VCaP (cell line): ENCODE measurements around the gene BNIPL.
A peak's percentile ranks its signal among the peaks of the same experiment; 100 is the strongest.

ENCODE experiments used
- H3K27ac ChIP-seq: fragments of 450-650 bp; 2 replicates; pipeline ENCODE4 v1.5.1; 2017
- TF ChIP-seq, protein P1 (sequence below): fragments of 450-650 bp; conservative IDR thresholded peaks from 2 replicates; pipeline ENCODE4 v1.5.1; 2017; ENCODE audit warnings: mild to moderate bottlenecking, moderate library complexity

Gene BNIPL

DNA sequence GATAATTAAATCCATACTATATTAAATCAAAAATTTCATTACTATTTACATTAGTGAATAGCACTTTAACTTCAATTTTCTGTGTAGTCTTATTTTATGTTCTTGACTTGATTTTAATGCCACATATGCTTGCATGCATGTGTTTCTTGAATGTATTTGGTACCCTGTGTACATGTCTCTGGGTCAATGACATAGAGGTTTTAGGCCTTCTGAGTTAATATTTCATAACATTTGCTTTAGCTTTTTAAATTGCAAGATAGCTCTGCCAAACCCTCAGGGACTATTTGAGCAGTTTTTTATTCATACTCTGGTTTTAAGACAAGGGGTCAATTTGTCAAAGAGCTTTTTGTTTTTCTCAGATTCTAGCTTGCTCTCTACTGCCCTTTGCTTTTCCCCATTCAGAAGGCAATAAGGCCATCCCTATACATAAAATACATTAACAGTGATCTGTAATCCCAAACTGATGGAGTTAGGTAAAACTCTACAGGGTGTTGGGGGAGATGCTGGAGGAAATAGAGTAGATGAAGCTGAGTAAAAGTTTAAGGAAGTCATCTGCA lies 28.8 kb downstream of the BNIPL start:
- TF ChIP-seq, protein P1, sequence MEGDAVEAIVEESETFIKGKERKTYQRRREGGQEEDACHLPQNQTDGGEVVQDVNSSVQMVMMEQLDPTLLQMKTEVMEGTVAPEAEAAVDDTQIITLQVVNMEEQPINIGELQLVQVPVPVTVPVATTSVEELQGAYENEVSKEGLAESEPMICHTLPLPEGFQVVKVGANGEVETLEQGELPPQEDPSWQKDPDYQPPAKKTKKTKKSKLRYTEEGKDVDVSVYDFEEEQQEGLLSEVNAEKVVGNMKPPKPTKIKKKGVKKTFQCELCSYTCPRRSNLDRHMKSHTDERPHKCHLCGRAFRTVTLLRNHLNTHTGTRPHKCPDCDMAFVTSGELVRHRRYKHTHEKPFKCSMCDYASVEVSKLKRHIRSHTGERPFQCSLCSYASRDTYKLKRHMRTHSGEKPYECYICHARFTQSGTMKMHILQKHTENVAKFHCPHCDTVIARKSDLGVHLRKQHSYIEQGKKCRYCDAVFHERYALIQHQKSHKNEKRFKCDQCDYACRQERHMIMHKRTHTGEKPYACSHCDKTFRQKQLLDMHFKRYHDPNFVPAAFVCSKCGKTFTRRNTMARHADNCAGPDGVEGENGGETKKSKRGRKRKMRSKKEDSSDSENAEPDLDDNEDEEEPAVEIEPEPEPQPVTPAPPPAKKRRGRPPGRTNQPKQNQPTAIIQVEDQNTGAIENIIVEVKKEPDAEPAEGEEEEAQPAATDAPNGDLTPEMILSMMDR, result no peak
- H3K27ac ChIP-seq, result no peak overlapping the region

DNA sequence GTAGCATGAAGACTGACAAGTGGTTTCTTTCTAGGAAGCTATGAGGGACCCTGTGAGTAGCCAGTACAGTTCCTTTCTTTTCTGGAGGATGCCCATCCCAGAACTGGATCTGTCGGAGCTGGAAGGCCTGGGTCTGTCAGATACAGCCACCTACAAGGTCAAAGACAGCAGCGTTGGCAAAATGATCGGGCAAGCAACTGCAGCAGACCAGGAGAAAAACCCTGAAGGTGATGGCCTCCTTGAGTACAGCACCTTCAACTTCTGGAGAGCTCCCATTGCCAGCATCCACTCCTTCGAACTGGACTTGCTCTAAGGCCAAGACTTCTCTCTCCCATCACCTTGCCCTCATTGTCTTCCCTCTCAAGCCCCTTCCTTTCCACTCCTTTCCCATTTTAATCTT lies 30.8 kb downstream of the BNIPL start:
- no peak overlapping the region for H3K27ac ChIP-seq
- TF ChIP-seq, protein P1, result no peak

DNA sequence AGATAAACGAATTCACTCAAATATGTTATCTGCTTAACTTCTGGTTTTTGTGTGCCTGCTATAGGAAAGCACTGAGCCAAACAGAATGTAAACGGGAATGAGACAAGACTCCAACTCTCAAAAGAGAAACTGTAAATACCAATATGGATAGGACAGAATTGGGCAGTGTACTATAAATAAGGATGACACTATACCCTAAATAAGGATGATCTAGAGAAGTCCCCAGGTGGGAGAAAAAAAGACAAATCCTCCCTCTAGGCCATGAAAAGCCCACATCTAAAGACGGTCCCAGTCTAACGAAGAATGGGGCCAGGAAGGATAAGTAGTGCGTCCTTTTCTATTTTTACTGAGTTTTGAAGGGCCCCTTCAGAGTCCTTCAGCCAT lies 32.7 kb downstream of the BNIPL start:
- TF ChIP-seq, protein P1, result no peak
- peak overlapping the region; percentile 100 for H3K27ac ChIP-seq

DNA sequence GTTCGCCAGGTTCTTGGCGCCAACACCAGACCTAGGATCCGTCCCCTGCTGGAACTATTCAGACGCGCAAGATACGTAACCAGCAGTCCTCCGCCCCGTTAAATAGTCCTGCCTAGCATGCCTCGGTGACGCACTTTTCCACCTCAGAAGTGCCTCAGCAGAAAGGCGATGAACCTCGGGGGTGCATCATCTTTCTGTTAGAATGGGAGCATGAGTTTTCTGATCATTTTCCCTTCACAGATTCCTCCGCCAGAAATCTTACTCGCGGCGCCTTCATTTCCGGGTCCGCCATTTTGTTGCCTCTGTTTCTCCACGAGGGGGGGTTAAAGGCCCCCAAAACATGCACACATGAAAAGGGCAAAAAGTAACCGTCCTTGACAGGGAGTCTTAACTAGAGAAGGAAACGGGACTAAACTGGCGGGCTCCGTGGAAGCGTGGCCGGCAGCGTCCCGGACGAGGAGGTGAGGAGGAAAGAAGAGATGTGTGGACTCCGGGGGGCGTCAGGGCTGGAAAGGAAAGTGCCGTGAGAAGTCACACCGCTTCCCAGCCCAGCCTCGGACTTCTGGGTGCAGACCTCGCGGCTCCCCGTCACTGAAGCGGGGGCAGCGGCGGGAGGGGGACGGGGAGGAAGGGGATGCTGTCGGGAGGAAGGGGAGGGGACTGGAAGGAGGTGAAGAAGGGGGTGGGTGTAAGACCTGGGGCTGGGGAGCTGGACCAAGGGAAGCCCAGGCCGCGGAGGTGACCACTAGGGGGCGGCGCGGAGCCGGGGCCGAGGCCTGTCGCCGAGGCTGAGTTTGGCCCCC lies 34.3 kb downstream of the BNIPL start, which contains the start of gene GABPB2:
Gene GABPB2, plus strand, starts transcription at position 288 of the 803 bp plus-strand sequence. CDS start 17,429 bp downstream, outside the sequence.
- peak within 1 kb of the TSS; percentile 100 for H3K27ac ChIP-seq
- TF ChIP-seq, protein P1, result peak; percentile 98

DNA sequence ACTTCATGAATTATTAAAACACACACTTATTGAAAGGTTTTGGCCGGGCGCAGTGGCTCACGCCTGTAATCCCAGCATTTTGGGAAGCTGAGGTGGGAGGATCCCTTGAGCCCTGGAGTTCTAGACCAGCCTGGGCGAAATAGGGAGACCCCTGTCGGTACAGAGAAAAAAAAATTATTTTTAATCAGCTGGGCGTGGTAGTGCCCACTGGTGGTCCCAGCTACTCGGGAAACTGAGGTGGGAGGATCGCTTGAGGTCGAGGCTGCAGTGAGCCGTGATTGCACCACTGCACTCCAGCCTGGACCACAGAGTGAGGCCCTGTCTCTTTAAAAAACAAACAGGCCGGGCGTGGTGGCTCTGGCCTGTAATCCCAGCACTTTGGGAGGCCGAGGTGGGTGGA lies 35.8 kb downstream of the BNIPL start:
- no peak overlapping the region for H3K27ac ChIP-seq
- TF ChIP-seq, protein P1, result no peak

DNA sequence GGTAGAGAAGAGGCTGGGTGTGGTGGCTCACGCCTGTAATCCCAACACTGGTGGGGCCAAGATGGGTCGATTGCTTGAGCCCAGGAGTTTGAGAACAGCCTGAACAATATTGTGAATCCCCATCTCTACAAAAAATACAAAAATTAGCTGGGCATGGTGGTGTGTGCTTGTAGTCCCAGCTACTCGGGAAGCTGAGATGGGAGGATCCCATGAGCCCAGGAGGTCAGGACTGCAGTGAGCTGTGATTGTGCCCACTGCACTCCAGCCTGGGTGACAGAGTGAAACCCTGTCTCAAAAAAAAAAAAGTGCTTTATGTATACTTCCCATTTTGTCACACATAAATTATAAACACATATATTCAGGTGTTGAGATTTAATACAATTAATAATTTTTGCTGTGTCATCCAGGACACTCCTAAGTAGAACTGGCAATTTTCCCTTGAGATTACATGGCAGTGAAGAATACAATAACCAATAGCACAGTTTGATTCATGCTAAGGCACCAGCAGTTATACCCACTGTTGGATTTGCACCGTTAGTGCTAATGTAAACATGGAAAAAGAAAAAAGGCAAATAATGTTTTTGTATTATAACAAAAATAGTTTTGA lies 49.7 kb downstream of the BNIPL start:
- TF ChIP-seq, protein P1, result no peak
- H3K27ac ChIP-seq, result no peak overlapping the region
